NCI-H2107 treated with DMSO at 0.1 percent for 48 hours (cell line): ENCODE measurements around the gene MORC1.
"Not testable (repeated sequence)": the region's sequence is repeated elsewhere in the genome, so short reads cannot be mapped to it uniquely, and the experiment has no call there.

Source experiments
- DNase-seq: peaks from one replicate; lab custom pipeline; 2025; ENCODE audit not compliant: unreplicated experiment; lab: John Stamatoyannopoulos, UW

Gene MORC1

GRCh38 chr3:109109574-109109973, 8.4 kb downstream of the MORC1 start:
- no peak for DNase-seq

GRCh38 chr3:109098079-109098644, 19.8 kb downstream of the MORC1 start:
- peak; percentile 14 for DNase-seq

DNA sequence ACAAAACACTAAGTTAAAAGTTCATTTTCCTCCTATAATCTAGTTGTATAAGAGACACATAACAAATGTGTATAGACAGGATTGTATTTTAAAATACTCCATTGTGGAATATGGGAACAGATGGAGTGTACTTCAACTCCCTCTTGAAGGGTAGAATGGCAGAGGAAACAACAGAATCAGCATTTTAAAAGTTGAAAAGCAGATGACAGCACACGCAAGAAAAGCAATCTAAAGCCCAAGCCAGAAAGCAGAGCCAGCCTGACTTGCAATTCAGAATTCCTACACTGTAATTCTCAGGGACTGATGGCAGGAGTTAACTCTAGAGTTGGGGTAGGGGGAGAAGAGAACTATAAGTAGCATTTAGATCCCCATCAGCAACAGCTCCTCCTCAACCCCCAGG, 22.8 kb downstream of the MORC1 start:
- no peak for DNase-seq

DNA sequence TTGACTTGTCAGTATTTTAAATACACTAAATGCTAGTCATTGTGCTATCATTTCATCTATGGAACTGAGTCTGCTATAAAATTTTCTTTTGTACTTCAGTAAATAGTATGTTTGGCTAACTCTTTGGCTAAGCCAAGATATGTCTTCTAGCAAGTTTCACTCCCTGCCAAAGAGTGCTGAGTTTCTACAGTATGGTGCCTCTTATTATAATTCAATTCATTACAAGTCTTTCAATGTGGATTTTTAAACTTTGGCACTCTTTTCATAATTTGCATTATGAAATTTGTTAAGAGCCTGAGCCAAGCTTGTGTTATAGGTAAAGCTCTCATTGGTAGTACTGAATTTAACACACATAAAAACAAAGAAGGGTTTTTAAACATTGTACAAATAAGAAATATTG, 24.4 kb downstream of the MORC1 start:
- no peak for DNase-seq

GRCh38 chr3:109091846-109092245, 26.1 kb downstream of the MORC1 start:
- no peak for DNase-seq

- no peak for DNase-seq
Observed at GRCh38 chr3:109089265-109089664, 28.7 kb downstream of the MORC1 start.

- peak; percentile 1 for DNase-seq
Observed at GRCh38 chr3:109081746-109082510, 36.0 kb downstream of the MORC1 start.

- DNase-seq, result not testable (repeated sequence)
Observed at GRCh38 chr3:109080090-109080489, 37.8 kb downstream of the MORC1 start.

GRCh38 chr3:109073116-109073515, 44.8 kb downstream of the MORC1 start:
- no peak for DNase-seq

DNA sequence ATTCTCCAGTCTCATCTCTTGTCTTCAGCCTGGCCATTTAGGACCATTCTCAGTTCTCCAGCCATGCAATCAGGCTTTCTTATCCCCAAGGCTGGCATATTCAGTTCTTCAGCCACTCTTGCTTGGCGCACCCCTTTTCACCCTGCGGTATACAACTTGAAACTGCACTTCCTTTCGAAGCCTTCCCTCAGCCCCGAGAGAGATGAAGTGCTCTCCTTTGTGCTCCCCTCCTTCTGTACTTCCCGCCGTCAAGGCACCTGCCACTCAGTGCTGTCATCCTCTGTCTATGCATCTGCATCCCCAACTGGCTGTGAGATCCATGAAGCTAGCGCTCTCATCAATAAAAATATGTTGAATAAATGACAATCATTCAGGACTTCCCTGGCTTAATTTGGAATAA, 45.7 kb downstream of the MORC1 start:
- DNase-seq, result no peak

DNA sequence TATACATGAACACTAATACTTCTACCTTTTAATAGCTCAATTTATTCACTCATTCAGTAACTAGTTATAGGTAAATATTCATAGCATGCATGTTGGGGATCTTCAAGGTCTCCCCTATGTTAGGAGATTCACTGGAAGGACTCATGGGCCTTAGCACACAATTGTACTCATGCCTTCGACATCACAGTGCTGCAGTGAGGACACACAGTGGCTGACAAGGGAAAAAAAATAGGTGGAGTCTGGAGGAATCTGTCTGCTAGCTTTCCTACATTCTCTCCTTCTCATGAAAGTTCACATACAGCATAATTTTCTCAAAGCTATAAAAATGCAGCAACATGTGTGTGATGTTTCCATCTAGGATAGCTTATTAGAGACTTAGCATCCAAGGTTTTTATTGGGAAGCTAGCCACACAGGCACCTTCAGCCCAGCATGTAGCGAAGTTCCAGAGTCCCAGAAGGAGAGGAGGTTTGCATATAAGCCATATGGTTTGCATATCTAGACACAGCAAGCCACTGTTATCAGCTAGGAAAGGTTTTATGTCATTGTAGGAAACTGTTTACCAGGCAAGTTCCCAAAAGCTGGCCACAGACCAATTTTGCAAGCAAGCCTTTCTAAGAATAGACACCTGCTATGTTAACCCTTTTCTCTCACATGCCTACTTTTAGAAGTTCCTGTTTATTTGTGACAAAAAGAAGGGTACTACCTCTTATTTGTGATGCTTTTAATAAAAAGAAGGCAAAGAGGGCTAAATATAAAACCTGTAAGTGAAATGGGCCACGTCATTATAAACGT, 46.4 kb downstream of the MORC1 start:
- no peak for DNase-seq

- no peak for DNase-seq
Observed at GRCh38 chr3:109070211-109070610, 47.7 kb downstream of the MORC1 start.

- no peak for DNase-seq
Observed at GRCh38 chr3:109066864-109067263, 51.1 kb downstream of the MORC1 start.

DNA sequence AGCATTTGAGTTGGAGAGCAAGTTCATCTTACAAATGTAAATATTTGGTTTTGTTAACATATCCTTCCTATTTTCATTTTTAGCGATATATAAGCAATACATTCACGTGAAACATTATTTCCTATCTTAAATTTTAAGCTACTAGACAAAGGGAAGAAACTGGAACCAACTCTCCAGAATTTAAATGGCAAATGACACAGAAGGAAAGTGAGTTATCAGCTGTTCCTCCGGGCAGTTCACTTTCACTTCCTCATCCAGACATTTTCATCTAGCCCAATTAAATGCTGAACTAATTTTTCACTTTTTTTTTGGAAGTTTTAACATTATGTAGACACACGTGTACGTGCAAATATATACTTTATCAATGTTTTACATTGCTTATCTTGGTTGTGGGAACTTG, 58.7 kb downstream of the MORC1 start:
- DNase-seq, result no peak

DNA sequence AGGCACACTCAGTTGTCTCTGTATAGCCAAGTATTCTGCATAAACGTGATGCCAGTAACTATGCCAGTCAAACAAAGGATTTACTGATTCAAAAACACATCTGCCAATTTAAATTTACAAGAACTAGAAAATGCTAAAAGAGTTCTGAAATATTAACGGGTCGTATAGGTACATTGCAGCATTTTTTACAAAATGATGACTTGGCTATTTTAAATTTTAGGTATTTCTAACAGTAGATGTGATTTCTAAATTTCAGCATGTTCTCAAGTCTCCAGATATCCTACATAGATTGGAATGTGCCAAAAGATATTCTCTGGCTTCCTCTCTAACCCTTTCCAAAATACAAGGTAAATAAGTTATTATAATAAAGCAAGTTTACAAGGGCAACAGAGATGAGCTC, 60.3 kb downstream of the MORC1 start:
- no peak for DNase-seq

- no peak for DNase-seq
Observed at GRCh38 chr3:109057056-109057455, 60.9 kb downstream of the MORC1 start.

- peak; percentile 0 for DNase-seq
Observed at GRCh38 chr3:109050591-109051167, 67.3 kb downstream of the MORC1 start.

DNA sequence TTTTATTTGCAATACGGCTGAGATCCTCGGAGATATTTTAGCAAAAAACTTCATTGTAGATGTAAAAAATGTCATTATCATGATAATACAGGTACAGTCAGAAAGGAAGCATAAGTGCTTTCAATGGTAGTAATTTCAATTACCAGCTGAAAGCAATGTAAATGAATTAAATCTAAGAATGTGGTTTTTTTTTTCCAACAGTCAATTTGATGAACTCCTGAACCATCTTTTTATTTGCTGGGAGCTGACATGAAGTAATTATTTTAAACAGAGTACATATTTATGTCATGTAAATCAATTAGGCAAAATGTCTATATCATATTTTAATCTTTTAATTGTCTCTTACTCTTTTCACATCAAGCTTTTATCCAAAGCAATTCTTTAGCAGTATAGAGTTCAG, 70.6 kb downstream of the MORC1 start:
- DNase-seq, result no peak

DNA sequence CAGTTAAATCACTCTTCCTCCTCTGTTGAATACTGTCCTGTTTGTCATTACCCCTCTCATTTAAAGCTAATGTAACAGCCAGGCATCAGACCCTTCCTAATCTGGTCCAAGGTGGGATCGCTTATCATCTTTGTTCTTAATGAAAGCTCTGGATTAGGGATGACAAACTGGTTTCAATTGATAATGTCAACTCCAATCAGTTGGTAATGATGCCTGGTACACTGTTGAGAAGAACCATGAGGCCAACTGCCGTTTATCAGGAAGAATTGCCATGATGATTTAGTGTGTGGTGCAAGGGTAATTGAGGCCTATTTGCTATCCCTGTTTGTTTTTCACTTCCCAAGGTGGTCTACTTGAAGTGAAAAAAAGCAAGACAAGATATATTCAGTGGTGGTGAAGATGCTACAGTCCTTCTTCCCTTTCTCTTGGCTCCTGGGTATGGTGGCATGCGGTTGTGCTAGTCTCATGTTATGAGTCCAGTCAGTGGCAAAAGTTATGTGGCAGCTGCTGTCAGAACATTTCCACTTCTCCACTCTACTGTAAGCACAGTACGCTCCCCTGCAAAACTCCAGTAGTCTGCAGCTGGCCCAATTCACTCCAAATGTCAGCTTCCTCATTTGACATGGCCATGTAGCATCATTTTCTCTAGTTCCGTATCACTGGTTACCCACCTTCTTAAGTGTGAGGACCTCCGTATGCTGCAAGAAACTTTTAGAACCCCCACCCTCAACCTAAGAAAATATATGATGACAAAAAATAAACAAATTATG, 72.5 kb downstream of the MORC1 start:
- no peak for DNase-seq

- no peak for DNase-seq
Observed at GRCh38 chr3:109035082-109035481, 82.9 kb downstream of the MORC1 start.
